GM21717 (cell line): ENCODE measurements around the gene LOXHD1.

ENCODE experiments used
- ATAC-seq: cut with Tn5 transposase; IDR thresholded peaks from one replicate; pipeline ENCODE4 v1.9.1; 2021; ENCODE audit warnings: mild to moderate bottlenecking, moderate library complexity; ENCODE audit not compliant: unreplicated experiment

The LOXHD1 gene

DNA sequence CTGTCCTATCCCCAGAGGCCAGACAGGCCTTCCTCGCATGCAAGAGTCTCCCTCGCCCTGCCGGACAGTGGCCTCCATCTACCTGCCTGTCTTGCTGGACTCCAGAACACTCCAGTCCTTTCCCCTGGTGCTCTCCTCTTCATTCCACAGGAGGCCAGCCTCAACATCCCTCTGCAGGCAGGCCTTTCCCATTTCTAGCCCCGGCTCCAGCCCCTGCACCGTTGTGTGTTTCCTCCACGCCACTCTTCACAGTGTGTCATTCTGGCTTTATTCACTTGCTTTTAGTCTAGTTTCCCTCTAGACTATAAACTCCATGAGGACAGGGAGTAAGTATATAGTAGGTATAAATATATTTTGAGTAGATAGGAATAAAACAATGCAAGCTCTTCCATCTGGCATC, 81.2 kb downstream of the LOXHD1 start:
- ATAC-seq: no peak

GRCh38 chr18:46574743-46575115, 82.3 kb downstream of the LOXHD1 start:
- no peak for ATAC-seq

GRCh38 chr18:46574000-46574742, 82.8 kb downstream of the LOXHD1 start:
- ATAC-seq: peak; percentile 64

DNA sequence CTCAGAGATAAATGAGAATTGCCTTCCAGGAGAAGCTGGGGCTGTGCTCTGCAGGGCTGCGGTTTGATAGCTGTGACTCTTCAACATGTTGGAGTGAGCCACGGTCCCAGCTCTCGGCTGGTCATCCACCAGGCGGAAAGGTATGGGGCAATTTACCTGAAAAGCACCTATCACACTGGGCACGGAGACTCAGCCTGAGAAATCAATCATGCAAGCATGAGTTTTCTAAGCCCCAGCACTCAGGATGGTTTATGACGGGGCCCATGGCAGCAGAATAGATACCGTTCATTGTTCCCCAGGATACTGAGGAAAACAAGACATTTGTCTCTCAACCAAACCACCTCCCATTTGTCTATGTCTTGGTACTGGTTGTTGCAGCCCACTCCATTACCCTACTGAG, 83.9 kb downstream of the LOXHD1 start:
- ATAC-seq: no peak

GRCh38 chr18:46571756-46572155, 85.3 kb downstream of the LOXHD1 start:
- no peak for ATAC-seq

DNA sequence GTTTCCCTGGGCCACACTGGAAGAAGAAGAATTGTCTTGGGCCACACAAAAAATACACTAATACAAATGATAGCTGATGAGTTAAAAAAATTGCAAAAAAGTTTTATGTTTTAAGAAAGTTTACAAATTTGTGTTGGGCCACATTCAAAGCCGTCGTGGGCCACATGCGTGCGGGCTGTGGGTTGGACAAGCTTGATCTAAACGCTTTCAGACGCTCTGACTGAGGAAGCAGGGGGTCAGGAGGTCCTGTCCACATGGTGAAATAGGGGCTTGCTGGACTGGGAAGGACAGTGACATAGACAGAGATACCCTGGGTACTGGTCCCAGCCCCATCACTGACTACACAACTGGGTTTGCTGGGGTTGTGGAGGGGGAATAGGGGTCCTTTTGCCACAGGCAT, 86.4 kb downstream of the LOXHD1 start:
- ATAC-seq: no peak

GRCh38 chr18:46570134-46570533, 86.9 kb downstream of the LOXHD1 start:
- ATAC-seq: no peak

DNA sequence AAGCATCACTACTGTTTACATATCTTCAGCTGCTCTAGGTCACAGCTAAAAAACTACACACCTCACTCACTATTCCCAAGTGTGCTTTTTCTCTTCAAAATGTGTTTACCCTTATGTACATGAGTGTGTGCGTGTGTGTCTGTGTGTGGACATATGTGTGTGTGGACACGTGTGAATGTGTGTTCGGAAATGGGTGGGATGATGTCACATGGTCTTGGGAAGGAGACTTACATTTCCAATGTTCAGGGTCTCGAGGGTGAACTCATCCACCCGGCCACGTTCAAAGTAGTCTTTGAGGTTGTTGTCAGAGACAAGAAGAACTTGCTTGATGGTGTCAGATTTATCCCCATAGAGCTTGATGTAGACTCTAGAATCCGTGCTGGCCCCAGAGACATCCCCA, 87.8 kb downstream of the LOXHD1 start:
- ATAC-seq: no peak

DNA sequence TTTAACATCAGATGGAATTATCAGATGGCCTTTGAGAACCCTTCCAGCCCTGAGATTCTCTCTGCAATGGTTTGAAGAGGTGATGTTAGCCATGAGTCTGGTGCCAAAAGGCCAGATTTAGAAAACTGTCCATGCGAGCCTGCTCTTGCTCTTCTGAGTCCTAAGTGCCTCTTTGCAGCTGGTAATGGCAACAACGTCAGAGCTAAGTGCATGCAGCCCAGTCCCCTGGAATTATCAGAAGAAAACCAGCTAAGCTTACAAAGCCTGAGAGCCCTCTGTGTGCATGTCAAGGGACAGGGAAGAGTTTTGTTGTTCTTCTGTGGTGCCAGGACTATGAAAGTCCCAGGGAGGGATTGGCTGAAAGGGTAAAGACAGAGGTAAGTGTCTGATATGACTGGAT, 89.8 kb downstream of the LOXHD1 start:
- ATAC-seq: no peak

- no peak for ATAC-seq
These were observed 90.9 kb downstream of the LOXHD1 start for GRCh38 chr18:46566111-46566510.

GRCh38 chr18:46565256-46565655, 91.8 kb downstream of the LOXHD1 start:
- ATAC-seq: no peak

DNA sequence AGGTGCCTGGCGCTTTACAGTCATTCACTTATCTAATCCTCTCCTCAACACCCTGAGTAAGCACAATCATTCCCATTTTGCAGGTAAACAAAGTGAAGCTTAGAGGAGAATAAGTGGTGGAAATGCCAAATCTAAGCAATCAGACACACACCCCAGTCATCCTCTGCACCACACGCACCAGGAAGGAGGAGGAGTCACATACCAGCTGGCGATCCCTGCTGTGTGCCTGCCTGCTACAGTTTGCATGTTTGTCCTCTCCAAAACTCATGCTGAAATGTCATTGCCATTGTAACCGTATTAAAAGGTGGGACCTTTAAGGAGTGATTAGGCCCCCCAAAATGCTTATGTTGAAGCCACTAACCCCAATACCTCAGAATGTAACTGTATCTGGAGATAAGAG, 93.7 kb downstream of the LOXHD1 start:
- no peak for ATAC-seq

- no peak for ATAC-seq
These were observed 94.3 kb downstream of the LOXHD1 start for GRCh38 chr18:46562674-46563192.

- ATAC-seq: no peak
These were observed 96.4 kb downstream of the LOXHD1 start for GRCh38 chr18:46560671-46561045.

GRCh38 chr18:46559946-46560670, 96.9 kb downstream of the LOXHD1 start:
- ATAC-seq: no peak

DNA sequence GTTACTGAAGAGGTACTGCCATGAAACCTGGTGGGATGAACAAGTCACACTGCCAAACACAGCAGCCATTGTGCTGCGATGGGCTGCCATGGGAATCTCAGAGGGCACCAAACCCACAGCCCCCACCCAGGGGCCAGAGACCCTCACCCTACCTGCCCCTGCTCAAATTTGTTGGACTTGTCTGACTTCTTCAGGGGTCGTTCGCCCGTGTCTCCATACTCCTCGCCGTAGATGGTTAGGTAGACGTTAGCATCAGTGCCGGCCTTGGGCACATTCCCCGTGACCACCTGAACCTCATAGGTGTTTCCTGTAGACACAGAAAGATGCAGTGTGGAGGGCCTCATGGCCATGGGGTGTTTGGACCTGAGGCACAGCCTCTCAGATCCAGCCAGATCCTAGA, 97.7 kb downstream of the LOXHD1 start:
- no peak for ATAC-seq

- ATAC-seq: no peak
These were observed 100.3 kb downstream of the LOXHD1 start for GRCh38 chr18:46556590-46557206.

DNA sequence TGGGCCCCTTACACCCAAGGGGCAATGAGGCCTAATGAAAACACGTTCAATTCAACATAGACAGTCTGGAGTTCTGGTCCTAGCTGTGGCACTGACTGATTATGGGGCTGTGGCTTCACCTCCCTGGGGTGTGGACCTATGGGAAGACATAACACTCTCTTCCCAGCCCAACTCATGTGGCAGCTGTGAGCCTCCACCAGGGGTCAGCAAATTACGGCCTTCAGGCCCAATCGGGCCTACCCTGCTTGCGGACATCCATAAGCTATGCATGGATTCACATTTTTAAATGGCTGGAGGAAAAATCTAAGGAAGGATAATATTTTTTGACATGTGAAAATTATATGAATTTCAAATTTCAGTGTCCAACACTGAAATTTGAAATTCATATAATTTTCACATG, 101.3 kb downstream of the LOXHD1 start:
- ATAC-seq: no peak

- ATAC-seq: no peak
These were observed 101.8 kb downstream of the LOXHD1 start for GRCh38 chr18:46555213-46555612.

DNA sequence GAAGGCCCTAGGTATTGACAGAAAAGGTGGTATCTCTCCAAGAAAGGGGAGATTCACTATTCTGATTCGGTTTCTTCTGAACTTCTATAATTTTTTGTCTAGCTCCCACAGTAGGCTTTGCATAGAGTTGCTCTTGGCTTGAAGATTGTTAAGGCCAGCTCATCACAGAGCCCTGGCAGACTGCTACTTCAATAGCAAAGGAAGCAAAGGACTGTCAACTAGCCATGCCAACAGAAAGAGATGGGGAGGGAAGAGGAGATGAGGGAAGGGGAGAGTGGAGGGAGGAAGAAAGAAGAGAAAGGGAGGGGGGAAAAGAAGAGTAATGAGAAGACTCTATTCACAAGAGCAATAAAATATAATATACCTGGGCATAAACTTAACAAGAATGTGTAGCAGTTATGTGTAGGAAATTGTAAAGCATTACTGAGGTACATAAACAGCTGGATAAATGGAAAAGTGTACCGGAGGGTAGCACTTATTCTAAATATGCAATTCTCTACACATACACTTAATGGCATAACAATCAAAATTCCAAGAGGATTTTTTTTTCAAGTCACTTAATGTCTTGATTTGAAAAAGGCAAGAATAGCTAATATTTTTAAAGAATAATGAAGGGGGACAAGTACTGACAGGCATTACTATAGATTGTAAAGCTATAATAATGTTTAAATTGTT, 102.5 kb downstream of the LOXHD1 start:
- no peak for ATAC-seq

- ATAC-seq: no peak
These were observed 106.4 kb downstream of the LOXHD1 start for GRCh38 chr18:46550609-46551008.
